ENCODE results near the gene NUDT1. TPM values are rescaled to one million over a fixed set of nuclear protein-coding genes. Genes with fewer than 3 reads are reported as not detected.
"Not testable (repeated sequence)": the region's sequence is repeated elsewhere in the genome, so short reads cannot be mapped to it uniquely, and the experiment has no call there.

The NUDT1 gene
- total RNA-seq, 3 donors from 2014 or later: 6.8 to 20.3 (median 12.4) TPM

DNA sequence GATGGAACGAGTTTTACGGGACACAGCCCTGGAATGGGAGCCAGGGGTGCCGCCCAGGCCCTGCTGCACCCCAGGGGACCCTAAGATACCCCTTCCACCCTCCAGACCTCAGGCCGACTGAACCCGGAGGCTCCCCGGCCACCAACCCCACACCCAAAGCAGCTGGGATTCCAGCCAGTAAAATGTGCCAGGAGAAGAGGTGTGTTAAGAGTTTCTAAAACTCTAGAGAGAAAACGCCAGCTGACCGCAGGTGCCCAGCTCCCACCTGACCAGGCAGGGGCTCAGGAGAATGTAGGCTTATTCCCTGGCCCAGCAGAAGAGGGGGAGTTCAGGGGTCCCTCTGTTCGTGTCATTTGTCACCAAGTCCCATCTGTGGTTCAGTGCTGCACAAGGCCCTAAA, 17.5 kb downstream of the NUDT1 start:
- TF ChIP-seq, protein P1, sequence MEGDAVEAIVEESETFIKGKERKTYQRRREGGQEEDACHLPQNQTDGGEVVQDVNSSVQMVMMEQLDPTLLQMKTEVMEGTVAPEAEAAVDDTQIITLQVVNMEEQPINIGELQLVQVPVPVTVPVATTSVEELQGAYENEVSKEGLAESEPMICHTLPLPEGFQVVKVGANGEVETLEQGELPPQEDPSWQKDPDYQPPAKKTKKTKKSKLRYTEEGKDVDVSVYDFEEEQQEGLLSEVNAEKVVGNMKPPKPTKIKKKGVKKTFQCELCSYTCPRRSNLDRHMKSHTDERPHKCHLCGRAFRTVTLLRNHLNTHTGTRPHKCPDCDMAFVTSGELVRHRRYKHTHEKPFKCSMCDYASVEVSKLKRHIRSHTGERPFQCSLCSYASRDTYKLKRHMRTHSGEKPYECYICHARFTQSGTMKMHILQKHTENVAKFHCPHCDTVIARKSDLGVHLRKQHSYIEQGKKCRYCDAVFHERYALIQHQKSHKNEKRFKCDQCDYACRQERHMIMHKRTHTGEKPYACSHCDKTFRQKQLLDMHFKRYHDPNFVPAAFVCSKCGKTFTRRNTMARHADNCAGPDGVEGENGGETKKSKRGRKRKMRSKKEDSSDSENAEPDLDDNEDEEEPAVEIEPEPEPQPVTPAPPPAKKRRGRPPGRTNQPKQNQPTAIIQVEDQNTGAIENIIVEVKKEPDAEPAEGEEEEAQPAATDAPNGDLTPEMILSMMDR (IDR thresholded peaks at IDR 0.05): no peak
- intact Hi-C loops (cut with DNase I, micrococcal nuclease): no loop called here
- no peaks in the 10 kb centered on the region for H3K36me3 ChIP-seq (ENCODE audit: low read depth)
- ATAC-seq: no peak
- H3K4me1 ChIP-seq (ENCODE audit: low read depth): no peaks in the 10 kb centered on the region
- no peaks in the 10 kb centered on the region for H3K9me3 ChIP-seq
- no peak overlapping the region for H3K4me3 ChIP-seq
- DNase-seq: no peak

DNA sequence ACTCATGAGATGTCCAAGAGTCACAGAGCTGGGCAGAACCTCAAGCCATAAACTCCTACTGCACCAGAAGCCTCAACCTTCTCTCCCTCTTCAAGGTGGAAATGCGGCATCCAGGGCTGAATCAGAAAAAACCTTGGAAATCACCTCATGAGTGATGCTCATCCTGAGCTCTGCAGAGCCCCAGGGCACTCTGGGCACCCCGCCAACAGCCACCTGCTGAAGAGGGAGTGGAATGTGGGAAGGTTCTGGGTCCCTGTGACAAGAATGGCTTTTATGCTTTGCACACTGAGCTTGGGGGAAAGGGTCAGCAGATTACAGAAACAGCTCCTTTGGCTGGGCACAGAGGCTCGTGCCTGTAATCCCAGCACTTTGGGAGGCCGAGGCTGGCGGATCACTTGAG, 18.8 kb downstream of the NUDT1 start:
- Histone ChIP-seq H3K36me3 (ENCODE audit: low read depth) (no peaks in the 10 kb centered on the region), H3K9me3 (no peaks in the 10 kb centered on the region), H3K4me1 (ENCODE audit: low read depth) (no peaks in the 10 kb centered on the region), H3K4me3 (no peak overlapping the region)
- ATAC-seq (no peak), DNase-seq (no peak)
- intact Hi-C loops (cut with DNase I, micrococcal nuclease): no loop called here
- TF ChIP-seq, protein P1 (IDR thresholded peaks at IDR 0.05): no peak

DNA sequence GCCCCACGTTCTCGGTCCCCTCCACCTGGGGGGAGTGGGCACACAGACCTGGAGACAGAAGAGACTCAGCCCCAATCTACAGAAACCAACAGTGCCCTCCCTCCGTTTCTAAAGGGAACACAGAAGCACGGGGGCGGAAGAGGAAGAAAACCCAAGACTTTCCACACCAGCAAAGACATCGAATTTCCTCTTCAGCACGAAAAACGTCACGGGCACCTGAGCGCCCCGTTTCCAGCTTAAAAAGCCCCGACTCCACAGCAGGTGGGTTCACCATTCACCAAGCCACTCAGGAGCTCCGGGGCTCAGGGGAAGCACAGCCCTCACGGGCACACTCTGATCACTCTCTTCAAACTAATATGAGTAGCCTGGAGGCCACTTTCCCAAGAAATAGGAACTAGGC, 19.6 kb downstream of the NUDT1 start:
- intact Hi-C loops (cut with DNase I, micrococcal nuclease): no loop called here
- no peaks in the 10 kb centered on the region for H3K9me3 ChIP-seq
- ATAC-seq (peak; percentile 45), DNase-seq (peak in 1 of 3 donors; percentile 21)
- H3K36me3 ChIP-seq (ENCODE audit: low read depth): no peaks in the 10 kb centered on the region
- TF ChIP-seq, protein P1 (IDR thresholded peaks at IDR 0.05): no peak
- no peaks in the 10 kb centered on the region for H3K4me1 ChIP-seq (ENCODE audit: low read depth)
- H3K4me3 ChIP-seq: no peak overlapping the region

DNA sequence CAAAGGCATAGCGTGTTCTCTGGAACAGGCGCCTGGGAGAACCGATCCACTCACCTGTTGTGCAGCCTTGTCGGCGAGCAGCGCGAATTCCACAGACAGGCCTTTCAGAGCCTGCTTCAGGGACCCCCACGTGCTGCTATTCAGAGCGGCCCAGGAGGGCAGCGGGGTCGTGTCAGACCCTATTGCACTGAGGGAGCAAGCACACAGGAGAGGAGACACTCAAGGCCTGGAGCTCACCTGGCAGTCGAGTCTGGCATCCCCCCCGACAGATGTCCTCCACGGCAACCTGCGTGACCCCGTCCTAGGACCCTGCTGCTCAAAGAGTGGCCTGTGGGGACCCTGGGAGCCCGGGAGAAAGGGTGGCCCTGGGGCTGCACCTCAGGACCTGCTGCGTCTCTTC, 21.1 kb downstream of the NUDT1 start:
- H3K4me3 ChIP-seq: no peak overlapping the region
- H3K9me3 ChIP-seq: no peaks in the 10 kb centered on the region
- no peak for DNase-seq
- H3K36me3 ChIP-seq (ENCODE audit: low read depth): no peaks in the 10 kb centered on the region
- no peaks in the 10 kb centered on the region for H3K4me1 ChIP-seq (ENCODE audit: low read depth)
- intact Hi-C loops (cut with DNase I, micrococcal nuclease): no loop called here
- no peak for ATAC-seq
- TF ChIP-seq, protein P1 (IDR thresholded peaks at IDR 0.05): no peak

DNA sequence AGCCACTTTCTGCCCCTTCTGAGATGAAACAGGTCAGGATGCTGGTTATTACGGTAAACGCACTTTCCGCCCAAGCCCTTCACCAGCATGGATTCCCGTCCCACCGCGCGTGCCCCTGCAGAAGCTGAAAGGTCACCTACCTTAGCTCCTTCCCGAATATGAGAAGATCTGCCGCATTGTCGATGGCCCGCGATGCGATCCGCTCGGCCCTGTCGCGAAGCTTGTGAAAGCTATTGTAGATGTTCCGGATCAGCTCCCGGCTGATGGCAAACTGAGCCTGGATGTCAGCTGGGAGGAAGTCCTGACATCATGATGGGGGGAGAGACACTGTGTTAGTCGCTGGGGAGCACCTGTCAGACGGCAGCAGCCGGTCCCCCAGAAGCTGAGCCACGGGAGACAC, 22.1 kb downstream of the NUDT1 start:
- no peak for DNase-seq
- no peak for ATAC-seq
- H3K4me3 ChIP-seq: no peak overlapping the region
- H3K9me3 ChIP-seq: no peaks in the 10 kb centered on the region
- H3K36me3 ChIP-seq (ENCODE audit: low read depth): no peaks in the 10 kb centered on the region
- TF ChIP-seq, protein P1 (IDR thresholded peaks at IDR 0.05): no peak
- no peaks in the 10 kb centered on the region for H3K4me1 ChIP-seq (ENCODE audit: low read depth)
- intact Hi-C loops (cut with DNase I, micrococcal nuclease): no loop called here

DNA sequence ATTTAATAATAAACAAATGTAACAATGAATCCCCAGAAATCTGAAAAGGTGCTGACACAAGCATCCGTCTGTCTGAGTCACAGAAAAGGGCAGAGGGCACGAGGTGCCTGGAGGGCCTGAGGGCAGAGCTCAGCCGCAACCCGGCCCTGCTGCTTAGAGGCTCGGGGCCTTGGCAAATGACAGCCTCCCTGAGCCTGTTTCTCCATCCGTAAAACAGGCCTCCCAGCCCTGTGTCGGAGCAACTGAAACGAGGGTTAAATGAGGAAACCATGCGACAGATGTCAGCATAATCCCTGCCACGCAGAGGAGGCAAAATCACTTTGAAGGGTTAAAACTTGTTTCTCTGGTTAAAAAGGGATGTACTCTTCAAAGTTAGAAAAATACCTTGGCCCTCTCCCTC, 24.9 kb downstream of the NUDT1 start:
- ATAC-seq: no peak
- H3K4me1 ChIP-seq (ENCODE audit: low read depth): no peaks in the 10 kb centered on the region
- DNase-seq: no peak
- no peak overlapping the region for H3K4me3 ChIP-seq
- TF ChIP-seq, protein P1 (IDR thresholded peaks at IDR 0.05): no peak
- no peaks in the 10 kb centered on the region for H3K9me3 ChIP-seq
- intact Hi-C loops (cut with DNase I, micrococcal nuclease): no loop called here
- H3K36me3 ChIP-seq (ENCODE audit: low read depth): no peaks in the 10 kb centered on the region

DNA sequence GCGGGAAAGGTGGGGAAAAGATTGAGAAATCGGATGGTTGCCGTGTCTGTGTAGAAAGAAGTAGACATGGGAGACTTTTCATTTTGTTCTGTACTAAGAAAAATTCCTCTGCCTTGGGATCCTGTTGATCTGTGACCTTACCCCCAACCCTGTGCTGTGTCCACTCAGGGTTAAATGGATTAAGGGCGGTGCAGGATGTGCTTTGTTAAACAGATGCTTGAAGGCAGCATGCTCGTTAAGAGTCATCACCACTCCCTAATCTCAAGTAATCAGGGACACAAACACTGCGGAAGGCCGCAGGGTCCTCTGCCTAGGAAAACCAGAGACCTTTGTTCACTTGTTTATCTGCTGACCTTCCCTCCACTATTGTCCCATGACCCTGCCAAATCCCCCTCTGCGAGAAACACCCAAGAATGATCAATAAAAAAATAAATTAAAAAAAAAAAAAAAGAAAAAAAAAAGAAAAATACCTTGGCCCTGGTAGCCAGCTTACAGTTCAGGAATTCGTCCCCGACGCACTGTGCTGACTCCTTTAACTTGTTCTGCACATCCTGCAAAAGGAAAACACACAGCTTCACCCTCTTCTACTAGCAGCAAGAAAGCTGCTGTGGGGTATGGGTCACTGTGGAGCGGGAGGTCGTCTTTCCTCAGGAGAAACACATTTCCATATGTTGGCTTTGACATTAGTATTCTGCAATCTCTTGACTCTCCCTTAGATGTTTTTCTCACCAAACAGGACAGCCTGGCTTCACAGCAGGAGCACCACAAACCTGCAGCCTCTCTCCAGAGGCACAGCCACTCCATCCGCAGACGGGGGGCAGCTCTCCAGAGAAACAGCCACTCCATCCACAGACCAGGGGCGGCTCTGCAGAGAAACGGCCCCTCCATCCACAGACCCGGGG, 27.3 kb downstream of the NUDT1 start:
- H3K4me3 ChIP-seq; DNase-seq; H3K36me3 ChIP-seq (ENCODE audit: low read depth); H3K9me3 ChIP-seq; ATAC-seq; intact Hi-C loops (cut with DNase I, micrococcal nuclease); H3K4me1 ChIP-seq (ENCODE audit: low read depth): not testable (repeated sequence)
